Germinal center (tissue), 1 donor: ENCODE results near the gene CTNS.
"Not testable (repeated sequence)": the region's sequence is repeated elsewhere in the genome, so short reads cannot be mapped to it uniquely, and the experiment has no call there.

Source experiments
- DNase-seq: peaks from one replicate; pipeline ENCODE4 v3.0.0; 2012; ENCODE audit warnings: mixed read lengths, low spot score

Gene CTNS

GRCh38 chr17:3688027-3688553 is 51.5 kb downstream of the CTNS start:
- peak; percentile 60 for DNase-seq

GRCh38 chr17:3688852-3689261 is 52.3 kb downstream of the CTNS start:
- no peak for DNase-seq

- DNase-seq: no peak
Observed at GRCh38 chr17:3689262-3690093, 52.9 kb downstream of the CTNS start.

GRCh38 chr17:3690094-3690715 is 53.6 kb downstream of the CTNS start:
- no peak for DNase-seq

GRCh38 chr17:3691617-3692067 is 55.1 kb downstream of the CTNS start:
- DNase-seq: no peak

GRCh38 chr17:3692346-3692745 is 55.8 kb downstream of the CTNS start:
- no peak for DNase-seq

- no peak for DNase-seq
Observed at GRCh38 chr17:3693141-3693540, 56.6 kb downstream of the CTNS start.

- no peak for DNase-seq
Observed at GRCh38 chr17:3693829-3694231, 57.3 kb downstream of the CTNS start.

GRCh38 chr17:3695129-3695722 is 58.7 kb downstream of the CTNS start:
- no peak for DNase-seq

- peak; percentile 76 for DNase-seq
Observed at GRCh38 chr17:3695723-3696411, 59.3 kb downstream of the CTNS start, which contains the start of gene P2RX5. Gene P2RX5 (minus strand): TSS chr17:3696155. CDS start chr17:3696005, 150 bp downstream.

- DNase-seq: no peak
Observed at GRCh38 chr17:3697103-3697476, 60.5 kb downstream of the CTNS start.

GRCh38 chr17:3698139-3698538 is 61.6 kb downstream of the CTNS start:
- no peak for DNase-seq

- DNase-seq: no peak
Observed at GRCh38 chr17:3699951-3700350, 63.4 kb downstream of the CTNS start.

- not testable (repeated sequence) for DNase-seq
Observed at GRCh38 chr17:3702041-3702539, 65.5 kb downstream of the CTNS start.

- DNase-seq: no peak
Observed at GRCh38 chr17:3704931-3705717, 68.6 kb downstream of the CTNS start.

- not testable (repeated sequence) for DNase-seq
Observed at GRCh38 chr17:3705718-3705984, 69.1 kb downstream of the CTNS start.

GRCh38 chr17:3708366-3708765 is 71.8 kb downstream of the CTNS start:
- no peak for DNase-seq

- DNase-seq: peak; percentile 87
Observed at GRCh38 chr17:3710951-3711383, 74.4 kb downstream of the CTNS start.
